Mucosa of descending colon (tissue), 3 donors: ENCODE measurements around the gene GNAT2. TPM values are rescaled to one million over a fixed set of nuclear protein-coding genes. Genes with fewer than 3 reads are reported as not detected.
A peak's percentile ranks its signal among the peaks of the same experiment; 100 is the strongest.
"Not testable (repeated sequence)": the region's sequence is repeated elsewhere in the genome, so short reads cannot be mapped to it uniquely, and the experiment has no call there.

ENCODE experiments used
- ATAC-seq: fragments of 200-7000 bp; cut with Tn5 transposase; one replicate; pipeline ENCODE4 v1.9.1; 2020; ENCODE audit warnings: mild to moderate bottlenecking, moderate library complexity
- DNase-seq, 3 donors: peaks; one replicate each; pipeline ENCODE4 v3.0.0-alpha.2; 2020
- H3K36me3 ChIP-seq: fragments of 200-600 bp; one replicate; pipeline ENCODE4 v1.8.0; 2021; ENCODE audit warnings: low read depth, mild to moderate bottlenecking
- H3K4me1 ChIP-seq: fragments of 200-600 bp; one replicate; pipeline ENCODE4 v1.8.0; 2021; ENCODE audit warnings: low read depth, mild to moderate bottlenecking
- H3K4me3 ChIP-seq: fragments of 200-600 bp; one replicate; pipeline ENCODE4 v1.8.0; 2021; ENCODE audit warnings: mild to moderate bottlenecking
- H3K9me3 ChIP-seq: fragments of 200-600 bp; one replicate; pipeline ENCODE4 v1.8.0; 2021; ENCODE audit warnings: mild to moderate bottlenecking
- CTCF ChIP-seq: fragments of 200-600 bp; IDR thresholded peaks from one replicate; pipeline ENCODE4 v1.8.0; 2022; ENCODE audit warnings: antibody characterized with exemption, mild to moderate bottlenecking
- intact Hi-C, 2 donors: fragments of 100-400 bp; cut with DNase I in 1 of 2; cut with micrococcal nuclease in 1 of 2; formaldehyde crosslinking; loops; one replicate each; pipeline versions ENCODE4 v1.11.0 to v1.11.1; 2022; cut with DNase I, micrococcal nuclease
- long read RNA-seq, 2 donors: library from polyadenylated mRNA; unstranded; transcript quantifications; one replicate each; pipeline ENCODE4 v2.0.0, GENCODE V29; 2019 to 2021
- total RNA-seq, 3 donors: library from RNA; stranded (reverse); fragmentation: NEBNext Ultra II Directional in 2 of 3; extraction: Animal tissue kit (Norgen Biotek cat#: 25700) in 2 of 3; gene quantifications; one replicate each; pipeline versions ENCODE4 v1.2.1 to v1.2.4, GENCODE V29; 2021 to 2023
- donor health status: DM: no; HTN: no; CAD: no; lungs with moderate emphysema.
- donor health status: DM: no; HTN: no; CAD: no.
- donor health status: DM: no; HTN: yes; CAD: no.

GNAT2 gene
- not detected for total RNA-seq
- long read RNA-seq, donor 1: 0 reads
- long read RNA-seq, donor 2: 0 reads

DNA sequence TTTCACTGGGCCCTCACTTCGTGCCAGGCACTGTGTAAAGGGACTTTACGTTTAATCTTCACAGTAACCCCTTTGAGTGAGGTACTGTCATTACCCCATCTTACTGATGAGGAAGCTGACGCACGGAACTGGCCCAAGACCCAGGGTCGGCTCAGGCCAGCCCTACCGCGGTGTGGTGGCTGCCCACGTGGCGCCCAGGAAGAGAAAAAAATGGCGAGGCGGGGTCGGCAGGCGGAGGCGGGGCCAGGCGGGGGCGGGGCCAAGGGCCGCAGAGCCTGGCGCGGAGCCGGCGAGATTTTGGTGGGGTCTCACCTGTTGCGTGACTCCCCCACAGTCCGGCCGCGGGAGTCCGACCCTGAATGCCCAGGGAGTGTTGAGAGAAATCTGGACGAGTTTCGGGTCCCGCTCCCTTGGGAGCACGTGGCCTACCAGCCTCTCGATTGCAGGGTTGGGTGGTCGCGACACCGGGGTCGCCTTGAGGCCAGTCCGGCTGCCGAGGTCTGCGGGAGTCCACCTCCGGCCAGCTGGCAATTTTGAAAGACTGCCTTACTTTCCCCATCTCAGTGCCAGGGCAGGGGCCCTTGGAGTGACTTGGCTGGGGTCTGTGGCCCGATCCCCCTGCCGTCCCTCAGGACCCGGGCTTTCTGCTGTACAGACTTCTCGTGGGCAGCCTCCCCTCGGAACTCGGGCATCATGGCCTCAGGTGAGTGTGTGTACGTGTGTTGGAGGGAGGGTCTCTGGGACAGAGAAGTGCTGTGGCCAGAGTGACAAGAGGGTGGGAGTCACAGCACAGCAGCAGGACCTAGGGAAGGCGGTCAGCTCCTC is at the start of gene GNAT2, which contains the start of gene AMPD2:
Gene GNAT2 (minus strand): TSS at position 41 of the 825 bp plus-strand sequence. CDS start 6,746 bp downstream, outside the sequence.
Gene AMPD2 (plus strand): TSS at position 262 of the 825 bp plus-strand sequence. CDS start 1,339 bp downstream, outside the sequence.
- no peak for TF ChIP-seq CTCF
- H3K4me3 ChIP-seq: peak within 1 kb of the TSS; percentile 38
- H3K4me1 ChIP-seq: peaks cover 21% of the 10 kb centered on the region
- no peaks in the 10 kb centered on the region for H3K36me3 ChIP-seq
- intact Hi-C loops: no loop called here
- peak; percentile 79 for ATAC-seq
- no peaks in the 10 kb centered on the region for H3K9me3 ChIP-seq
- DNase-seq: peak; percentile 83 to 89 (median 86)

DNA sequence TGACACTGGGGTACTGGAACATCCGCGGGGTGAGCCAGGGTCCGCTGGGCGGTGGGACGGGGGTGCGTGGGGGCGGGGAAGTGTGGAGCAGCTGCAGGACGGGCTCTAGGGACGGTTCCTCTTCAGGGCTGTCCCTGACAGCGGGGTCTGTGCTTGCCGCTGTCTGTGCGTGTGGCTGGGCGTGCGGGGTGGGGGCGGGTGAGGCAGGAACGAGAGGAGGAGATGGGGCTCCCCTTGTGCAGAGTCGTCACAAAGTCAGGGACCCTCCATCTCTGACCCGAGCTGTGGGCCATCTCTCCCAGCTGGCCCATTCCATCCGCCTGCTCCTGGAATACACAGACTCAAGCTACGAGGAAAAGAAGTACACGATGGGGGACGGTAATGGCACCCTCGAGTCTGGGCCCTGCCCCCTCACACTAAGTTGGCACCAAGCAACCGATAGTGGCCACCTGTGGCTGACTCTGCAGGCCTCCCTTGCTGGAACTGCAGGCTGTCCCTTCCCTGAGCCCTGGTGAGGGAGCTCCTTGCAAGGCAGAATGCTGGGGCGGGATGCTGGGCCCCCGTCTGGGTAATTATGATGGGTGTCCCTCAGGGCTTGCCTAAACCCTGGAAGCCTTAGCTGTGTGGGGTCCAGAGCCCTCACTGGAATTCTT is 48.8 kb upstream of the GNAT2 start:
- DNase-seq (no peak), ATAC-seq (peak; percentile 14)
- intact Hi-C loops: no loop called here

DNA sequence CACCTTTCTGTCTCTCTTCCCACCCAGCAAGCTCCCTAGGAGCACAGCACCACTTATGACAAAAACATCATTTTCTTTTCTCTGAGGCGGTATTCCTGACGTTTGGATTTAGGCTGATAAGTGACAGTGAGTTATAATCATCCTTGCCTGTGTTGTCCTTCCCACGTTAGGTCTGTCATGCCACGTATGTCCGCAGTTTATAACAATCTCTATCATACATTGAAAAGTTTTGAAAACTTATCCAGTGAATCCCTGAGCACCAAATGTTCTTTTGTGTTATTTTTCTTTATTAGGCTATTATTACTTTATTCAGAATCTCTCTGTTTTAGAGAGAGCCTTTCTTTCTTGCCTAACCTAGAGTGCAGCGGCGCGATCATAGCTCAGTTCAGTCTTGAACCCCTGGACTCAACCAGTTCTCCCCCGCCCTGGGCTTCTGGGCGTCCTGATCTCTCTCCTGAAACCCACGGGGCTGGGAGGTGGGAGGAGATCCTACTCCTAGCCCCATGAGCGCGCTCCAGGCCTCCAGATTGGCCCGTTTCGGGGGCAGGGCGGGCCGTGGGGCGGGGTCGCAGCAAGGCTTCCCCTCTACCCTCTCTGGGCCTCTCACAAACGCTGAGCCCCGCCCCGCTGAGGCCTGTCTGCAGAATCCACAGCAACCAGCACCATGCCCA is 48.2 kb upstream of the GNAT2 start, which contains the start of gene GSTM2:
Gene GSTM2 (plus strand): TSS at position 606 of the 671 bp plus-strand sequence. CDS start 59 bp downstream, at position 665.
- peaks cover 3% of the 10 kb centered on the region for H3K4me1 ChIP-seq
- ATAC-seq (peak; percentile 98), DNase-seq (peak; percentile 86 to 92 (median 91))
- H3K4me3 ChIP-seq: no peak within 1 kb of the TSS
- no peak for TF ChIP-seq CTCF
- H3K36me3 ChIP-seq: no peaks in the 10 kb centered on the region
- no peaks in the 10 kb centered on the region for H3K9me3 ChIP-seq
- intact Hi-C loops: no loop called here

More for the DNA sequence above, 48.8 kb upstream of the GNAT2 start:
- peaks cover 3% of the 10 kb centered on the region for H3K4me1 ChIP-seq
- TF ChIP-seq CTCF: no peak
- no peaks in the 10 kb centered on the region for H3K9me3 ChIP-seq
- no peaks in the 10 kb centered on the region for H3K36me3 ChIP-seq
- no peak overlapping the region for H3K4me3 ChIP-seq

DNA sequence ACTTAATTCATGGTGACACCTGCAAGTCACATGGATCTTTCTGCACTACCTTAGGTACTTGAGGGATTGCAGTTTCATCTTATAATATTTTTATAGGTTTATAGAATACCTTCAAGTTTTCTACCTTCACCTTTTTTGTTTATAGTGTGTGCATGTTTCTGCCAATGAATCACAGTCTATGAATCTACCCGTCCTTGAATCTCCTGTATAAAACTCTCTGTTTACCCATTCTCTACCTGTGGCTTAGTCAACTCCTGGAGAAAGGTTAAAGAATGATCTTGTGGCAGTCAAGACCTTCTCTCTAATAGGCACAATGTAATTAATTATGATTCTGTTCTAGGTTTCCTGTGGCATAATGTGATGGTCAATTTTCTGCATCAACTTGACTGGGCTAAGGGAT is 45.3 kb upstream of the GNAT2 start:
- intact Hi-C loops: no loop called here
- Histone ChIP-seq H3K4me3 (no peak overlapping the region), H3K4me1 (peaks cover 3% of the 10 kb centered on the region), H3K9me3 (no peaks in the 10 kb centered on the region), H3K36me3 (no peaks in the 10 kb centered on the region)
- ATAC-seq (no peak), DNase-seq (no peak)
- TF ChIP-seq CTCF: no peak

DNA sequence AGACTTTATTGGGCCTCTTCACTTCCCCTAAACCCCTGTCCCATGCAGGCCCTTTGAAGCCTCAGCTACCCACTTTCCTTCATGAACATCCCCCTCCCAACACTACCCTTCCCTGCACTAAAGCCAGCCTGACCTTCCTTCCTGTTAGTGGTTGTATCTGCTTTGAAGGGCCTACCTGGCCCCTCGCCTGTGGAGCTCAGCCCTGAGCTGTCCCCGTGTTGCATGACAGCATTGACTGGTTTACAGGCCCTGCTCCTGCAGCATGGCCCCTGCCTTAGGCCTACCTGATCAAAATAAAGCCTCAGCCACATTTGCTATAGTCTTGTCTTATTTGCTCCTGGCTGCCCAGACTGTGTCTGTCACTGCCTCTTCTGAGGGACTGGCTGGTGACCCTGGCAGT is 42.0 kb upstream of the GNAT2 start:
- no peak for DNase-seq
- H3K4me1 ChIP-seq: peaks cover 4% of the 10 kb centered on the region
- no peak overlapping the region for H3K4me3 ChIP-seq
- H3K9me3 ChIP-seq: no peaks in the 10 kb centered on the region
- intact Hi-C loops: no loop called here
- TF ChIP-seq CTCF: no peak
- ATAC-seq: no peak
- no peaks in the 10 kb centered on the region for H3K36me3 ChIP-seq

- DNase-seq, intact Hi-C loops, H3K4me3 ChIP-seq, ATAC-seq, H3K36me3 ChIP-seq, H3K4me1 ChIP-seq, H3K9me3 ChIP-seq: not testable (repeated sequence)
Observed at GRCh38 chr1:109660691-109661026, 41.2 kb upstream of the GNAT2 start.
